Activated T-helper 17 cell treated with anti-CD3 and anti-CD28 coated beads, Interleukin-2, amount 50 U/mL, for 72 hours (primary cell): ENCODE measurements around the gene LRP1B. TPM values are rescaled to one million over a fixed set of nuclear protein-coding genes. Genes with fewer than 3 reads are reported as not detected.
A peak's percentile ranks its signal among the peaks of the same experiment; 100 is the strongest.

ENCODE experiments used
- ATAC-seq: fragments of 150-1000 bp; cut with Tn5 transposase; replicated peaks from 2 replicates; pipeline ENCODE4 v1.10.0; 2021; ENCODE audit warnings: mild to moderate bottlenecking, moderate library complexity
- H3K27ac Mint-ChIP-seq: one replicate; pipeline ENCODE4 v1.8.0; 2022; ENCODE audit warnings: mixed read lengths
- H3K27me3 Mint-ChIP-seq: one replicate; pipeline ENCODE4 v1.8.0; 2022; ENCODE audit warnings: mixed read lengths
- H3K36me3 Mint-ChIP-seq: one replicate; pipeline ENCODE4 v1.8.0; 2022; ENCODE audit warnings: low read depth, mild to moderate bottlenecking, mixed read lengths
- H3K4me1 Mint-ChIP-seq: one replicate; pipeline ENCODE4 v1.8.0; 2022; ENCODE audit warnings: mixed read lengths
- H3K4me3 Mint-ChIP-seq: one replicate; pipeline ENCODE4 v1.8.0; 2022; ENCODE audit warnings: mild to moderate bottlenecking, mixed read lengths
- H3K9me3 Mint-ChIP-seq: one replicate; pipeline ENCODE4 v1.8.0; 2022; ENCODE audit warnings: mixed read lengths
- total RNA-seq, 2 donors: library from RNA; stranded (reverse); gene quantifications; one replicate each; pipeline ENCODE4 v1.2.3, GENCODE V29; 2022

LRP1B gene
- total RNA-seq, 2 donors from 2014 or later, result not detected

DNA sequence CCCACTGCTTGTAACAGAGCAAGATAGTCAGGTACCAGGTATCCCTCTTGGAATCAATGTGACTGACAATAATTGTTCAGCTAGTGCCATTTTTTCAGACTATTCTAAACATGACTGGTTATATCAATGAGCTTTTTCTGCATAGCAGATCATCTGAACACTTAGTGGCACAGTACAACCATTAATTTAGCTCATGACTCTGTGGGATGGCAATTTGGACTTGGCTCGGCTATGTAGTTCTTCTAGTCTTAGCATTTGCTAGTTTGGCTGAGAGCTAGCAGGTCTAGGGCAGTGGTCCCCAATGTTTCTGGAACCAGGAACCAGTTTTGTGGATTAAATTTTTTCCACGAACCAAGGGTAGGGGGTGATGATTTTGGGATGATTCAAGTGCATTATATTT lies 1929.2 kb downstream of the LRP1B start:
- peaks cover 14% of the 10 kb centered on the region for H3K9me3 Mint-ChIP-seq
- ATAC-seq, result no peak
- H3K4me3 Mint-ChIP-seq, result no peak overlapping the region
- H3K27me3 Mint-ChIP-seq, result no peaks in the 10 kb centered on the region
- no peaks in the 10 kb centered on the region for H3K4me1 Mint-ChIP-seq
- H3K27ac Mint-ChIP-seq, result no peak overlapping the region
- H3K36me3 Mint-ChIP-seq, result no peaks in the 10 kb centered on the region

- Mint-ChIP-seq H3K27ac (no peak overlapping the region), H3K9me3 (peaks cover 14% of the 10 kb centered on the region), H3K36me3 (no peaks in the 10 kb centered on the region), H3K27me3 (no peaks in the 10 kb centered on the region), H3K4me1 (no peaks in the 10 kb centered on the region), H3K4me3 (no peak overlapping the region)
- peak; percentile 21 for ATAC-seq
These were observed 1930.1 kb downstream of the LRP1B start for GRCh38 chr2:140200764-140201163.

DNA sequence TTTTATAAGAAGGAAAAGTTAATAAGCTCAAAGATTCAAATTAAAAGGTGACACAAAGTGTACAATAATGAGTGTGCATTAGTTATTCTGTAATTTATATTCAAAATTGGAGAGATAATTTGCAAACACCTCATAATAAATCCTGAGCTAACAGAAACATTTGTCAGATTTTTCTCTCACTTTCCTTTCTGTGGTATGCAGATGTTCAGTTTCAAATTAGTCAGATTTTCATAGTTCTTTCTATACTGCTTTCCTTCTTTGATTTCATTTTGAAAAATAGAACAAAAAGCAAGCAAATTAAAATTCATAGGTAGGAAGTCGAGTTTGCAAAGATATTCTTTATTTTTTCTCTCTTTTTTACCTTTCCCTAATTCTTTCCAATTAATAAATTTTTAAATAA lies 1930.5 kb downstream of the LRP1B start:
- Mint-ChIP-seq H3K27ac (no peak overlapping the region), H3K4me1 (no peaks in the 10 kb centered on the region), H3K9me3 (peaks cover 16% of the 10 kb centered on the region), H3K27me3 (no peaks in the 10 kb centered on the region), H3K4me3 (no peak overlapping the region), H3K36me3 (no peaks in the 10 kb centered on the region)
- no peak for ATAC-seq

- no peaks in the 10 kb centered on the region for H3K27me3 Mint-ChIP-seq
- H3K4me3 Mint-ChIP-seq, result no peak overlapping the region
- H3K36me3 Mint-ChIP-seq, result no peaks in the 10 kb centered on the region
- no peak for ATAC-seq
- H3K9me3 Mint-ChIP-seq, result peaks cover 12% of the 10 kb centered on the region
- no peaks in the 10 kb centered on the region for H3K4me1 Mint-ChIP-seq
- no peak overlapping the region for H3K27ac Mint-ChIP-seq
These were observed 1931.5 kb downstream of the LRP1B start for GRCh38 chr2:140199312-140199711.

GRCh38 chr2:140187086-140187485 lies 1943.7 kb downstream of the LRP1B start:
- Mint-ChIP-seq H3K4me3 (no peak overlapping the region), H3K27ac (no peak overlapping the region), H3K27me3 (no peaks in the 10 kb centered on the region), H3K4me1 (no peaks in the 10 kb centered on the region), H3K9me3 (peaks cover 17% of the 10 kb centered on the region), H3K36me3 (no peaks in the 10 kb centered on the region)
- ATAC-seq, result no peak

- no peak for ATAC-seq
- no peak overlapping the region for H3K27ac Mint-ChIP-seq
- peaks cover 22% of the 10 kb centered on the region for H3K9me3 Mint-ChIP-seq
- H3K4me3 Mint-ChIP-seq, result no peak overlapping the region
- no peaks in the 10 kb centered on the region for H3K27me3 Mint-ChIP-seq
- no peaks in the 10 kb centered on the region for H3K4me1 Mint-ChIP-seq
- no peaks in the 10 kb centered on the region for H3K36me3 Mint-ChIP-seq
These were observed 1944.5 kb downstream of the LRP1B start for GRCh38 chr2:140186313-140186712.

DNA sequence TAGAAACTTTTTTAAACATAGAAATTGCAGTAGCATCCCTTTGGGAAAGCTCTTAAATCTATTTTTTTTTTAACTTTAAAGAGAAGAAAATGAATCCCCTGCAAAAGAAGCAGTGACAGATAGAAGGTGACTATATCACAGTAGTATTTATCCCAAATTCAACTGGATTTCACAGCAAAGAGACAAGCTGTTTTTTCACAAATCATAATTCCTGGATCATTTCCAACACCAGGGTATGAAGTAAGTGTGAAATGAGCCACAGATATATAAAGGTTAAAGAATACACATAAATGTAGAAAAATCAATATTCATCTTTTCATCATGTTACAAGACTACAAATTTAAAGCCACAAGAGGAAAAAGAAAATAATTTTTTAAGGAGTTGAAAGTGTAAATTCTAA lies 1945.7 kb downstream of the LRP1B start:
- H3K27ac Mint-ChIP-seq, result no peak overlapping the region
- no peaks in the 10 kb centered on the region for H3K36me3 Mint-ChIP-seq
- no peaks in the 10 kb centered on the region for H3K4me1 Mint-ChIP-seq
- ATAC-seq, result no peak
- no peak overlapping the region for H3K4me3 Mint-ChIP-seq
- H3K27me3 Mint-ChIP-seq, result no peaks in the 10 kb centered on the region
- peaks cover 26% of the 10 kb centered on the region for H3K9me3 Mint-ChIP-seq

DNA sequence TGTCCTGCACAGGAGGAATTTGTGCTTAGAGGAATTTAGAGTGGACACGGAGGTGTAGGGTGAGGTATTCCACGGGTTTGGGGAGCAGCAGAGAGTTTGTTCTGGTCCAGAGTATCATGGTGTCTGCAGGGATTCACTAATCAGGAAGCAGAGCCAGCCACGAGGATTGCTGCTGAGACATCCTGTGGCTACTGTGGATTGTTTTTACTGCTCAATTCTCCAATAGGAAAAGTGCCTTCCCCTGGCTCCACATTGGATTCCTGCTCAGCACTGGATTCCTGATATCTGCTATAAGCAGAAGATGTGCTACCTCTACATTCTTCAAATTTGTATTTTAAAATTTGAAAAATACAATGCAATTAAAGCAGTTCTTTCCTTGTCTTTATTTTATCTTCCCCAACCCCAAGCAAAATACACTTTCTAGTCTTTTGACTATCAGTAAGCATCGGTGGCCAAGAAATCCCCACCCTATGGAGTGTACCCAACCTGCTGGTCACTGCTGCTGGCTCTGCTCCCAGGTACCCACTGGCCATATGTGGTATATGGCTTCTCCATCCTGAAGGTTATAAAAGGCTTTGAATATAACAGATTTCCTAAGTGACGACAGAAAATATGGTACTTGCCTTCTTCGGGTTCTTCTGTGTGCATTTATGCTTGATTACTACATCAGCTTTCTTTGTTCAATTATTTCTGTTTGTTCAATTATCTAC lies 1947.6 kb downstream of the LRP1B start:
- H3K4me3 Mint-ChIP-seq, result no peak overlapping the region
- H3K27ac Mint-ChIP-seq, result no peak overlapping the region
- no peaks in the 10 kb centered on the region for H3K27me3 Mint-ChIP-seq
- H3K36me3 Mint-ChIP-seq, result no peaks in the 10 kb centered on the region
- peaks cover 20% of the 10 kb centered on the region for H3K9me3 Mint-ChIP-seq
- ATAC-seq, result no peak
- no peaks in the 10 kb centered on the region for H3K4me1 Mint-ChIP-seq
